Adipocyte (in vitro differentiated cells): Measurements from ENCODE around the gene RUFY1.
"Not testable (repeated sequence)": the region's sequence is repeated elsewhere in the genome, so short reads cannot be mapped to it uniquely, and the experiment has no call there.

Experiments used
- DNase-seq: peaks from one replicate; pipeline ENCODE4 v3.0.0-alpha.2; 2015; ENCODE audit warnings: low read depth
- H3K27me3 ChIP-seq: replicated peaks from 2 replicates; pipeline ENCODE4 v1.7.0; 2013; ENCODE audit warnings: mild to moderate bottlenecking, low read length, moderate library complexity; ENCODE audit not compliant: control insufficient read depth, insufficient read depth
- H3K36me3 ChIP-seq: 2 replicates; pipeline ENCODE4 v1.7.0; 2013; ENCODE audit warnings: low read length, mild to moderate bottlenecking, moderate library complexity; ENCODE audit not compliant: control insufficient read depth, insufficient read depth, severe bottlenecking
- H3K4me1 ChIP-seq: 2 replicates; pipeline ENCODE4 v1.7.0; 2013; ENCODE audit warnings: mild to moderate bottlenecking, low read length, moderate library complexity; ENCODE audit not compliant: control insufficient read depth, insufficient read depth
- H3K4me3 ChIP-seq: 2 replicates; pipeline ENCODE4 v1.7.0; 2013; ENCODE audit warnings: mild to moderate bottlenecking, low read length, moderate library complexity
- H3K9ac ChIP-seq: 2 replicates; pipeline ENCODE4 v1.7.0; 2013; ENCODE audit warnings: mild to moderate bottlenecking, low read length, moderate library complexity
- H3K9me3 ChIP-seq: 2 replicates; pipeline ENCODE4 v1.7.0; 2013; ENCODE audit warnings: mild to moderate bottlenecking, low read length, moderate library complexity; ENCODE audit not compliant: control insufficient read depth

The RUFY1 gene

GRCh38 chr5:179550511-179551342 lies at the start of gene RUFY1:
TSS of gene RUFY1 (plus strand) at chr5:179550554. CDS start at chr5:179550570, 16 bp downstream.
- no peaks in the 10 kb centered on the region for H3K36me3 ChIP-seq
- peak; percentile 89 for DNase-seq
- peak within 1 kb of the TSS; percentile 96 for H3K4me3 ChIP-seq
- no peaks in the 10 kb centered on the region for H3K9me3 ChIP-seq
- no peaks in the 10 kb centered on the region for H3K27me3 ChIP-seq
- H3K4me1 ChIP-seq, result peaks cover 25% of the 10 kb centered on the region
- H3K9ac ChIP-seq, result peak within 1 kb of the TSS; percentile 93

- H3K4me1 ChIP-seq, H3K4me3 ChIP-seq: not testable (repeated sequence)
Measured at GRCh38 chr5:179501997-179502396, 48.4 kb upstream of the RUFY1 start.

GRCh38 chr5:179502420-179502819 lies 47.9 kb upstream of the RUFY1 start:
- not testable (repeated sequence) for H3K4me1 ChIP-seq, H3K36me3 ChIP-seq, H3K9ac ChIP-seq, H3K27me3 ChIP-seq, DNase-seq, H3K9me3 ChIP-seq, H3K4me3 ChIP-seq

More at GRCh38 chr5:179501997-179502396, 48.4 kb upstream of the RUFY1 start:
- H3K9me3 ChIP-seq, DNase-seq, H3K27me3 ChIP-seq, H3K9ac ChIP-seq, H3K36me3 ChIP-seq: not testable (repeated sequence)

GRCh38 chr5:179504191-179504590 lies 46.2 kb upstream of the RUFY1 start:
- DNase-seq, result no peak
- no peaks in the 10 kb centered on the region for H3K36me3 ChIP-seq
- H3K4me1 ChIP-seq, result no peaks in the 10 kb centered on the region
- H3K9ac ChIP-seq, result no peak overlapping the region
- peaks cover 3% of the 10 kb centered on the region for H3K9me3 ChIP-seq
- peaks cover 1% of the 10 kb centered on the region for H3K27me3 ChIP-seq
- H3K4me3 ChIP-seq, result no peak overlapping the region

GRCh38 chr5:179504600-179505396 lies 45.6 kb upstream of the RUFY1 start:
- DNase-seq, result no peak
- peaks cover 6% of the 10 kb centered on the region for H3K27me3 ChIP-seq
- H3K36me3 ChIP-seq, result no peaks in the 10 kb centered on the region
- H3K4me3 ChIP-seq, result no peak overlapping the region
- peaks cover 3% of the 10 kb centered on the region for H3K9me3 ChIP-seq
- H3K4me1 ChIP-seq, result no peaks in the 10 kb centered on the region
- H3K9ac ChIP-seq, result no peak overlapping the region

- no peak overlapping the region for H3K4me3 ChIP-seq
- peaks cover 9% of the 10 kb centered on the region for H3K27me3 ChIP-seq
- DNase-seq, result no peak
- no peak overlapping the region for H3K9ac ChIP-seq
- no peaks in the 10 kb centered on the region for H3K36me3 ChIP-seq
- H3K4me1 ChIP-seq, result no peaks in the 10 kb centered on the region
- no peaks in the 10 kb centered on the region for H3K9me3 ChIP-seq
Measured at GRCh38 chr5:179505636-179506261, 44.6 kb upstream of the RUFY1 start.

GRCh38 chr5:179509239-179509638 lies 41.1 kb upstream of the RUFY1 start:
- no peak overlapping the region for H3K9ac ChIP-seq

GRCh38 chr5:179509845-179510244 lies 40.5 kb upstream of the RUFY1 start:
- no peaks in the 10 kb centered on the region for H3K4me1 ChIP-seq
- no peak for DNase-seq
- no peak overlapping the region for H3K4me3 ChIP-seq
- H3K9me3 ChIP-seq, result no peaks in the 10 kb centered on the region
- H3K27me3 ChIP-seq, result peaks cover 9% of the 10 kb centered on the region
- no peak overlapping the region for H3K9ac ChIP-seq
- H3K36me3 ChIP-seq, result no peaks in the 10 kb centered on the region

More at GRCh38 chr5:179509239-179509638, 41.1 kb upstream of the RUFY1 start:
- Histone ChIP-seq H3K4me3 (no peak overlapping the region), H3K36me3 (no peaks in the 10 kb centered on the region), H3K27me3 (peaks cover 9% of the 10 kb centered on the region), H3K4me1 (no peaks in the 10 kb centered on the region), H3K9me3 (no peaks in the 10 kb centered on the region)
- DNase-seq, result no peak

- Histone ChIP-seq H3K36me3 (no peaks in the 10 kb centered on the region), H3K4me1 (no peaks in the 10 kb centered on the region), H3K9me3 (no peaks in the 10 kb centered on the region), H3K9ac (no peak overlapping the region), H3K4me3 (no peak overlapping the region), H3K27me3 (peaks cover 20% of the 10 kb centered on the region)
- DNase-seq, result no peak
Measured at GRCh38 chr5:179512452-179513000, 37.8 kb upstream of the RUFY1 start.

GRCh38 chr5:179515501-179515900 lies 34.9 kb upstream of the RUFY1 start:
- H3K4me1 ChIP-seq, DNase-seq, H3K4me3 ChIP-seq, H3K36me3 ChIP-seq, H3K9ac ChIP-seq, H3K9me3 ChIP-seq: not testable (repeated sequence)
- peaks cover 11% of the 10 kb centered on the region for H3K27me3 ChIP-seq

GRCh38 chr5:179516221-179516620 lies 34.1 kb upstream of the RUFY1 start:
- H3K4me1 ChIP-seq, result no peaks in the 10 kb centered on the region
- no peaks in the 10 kb centered on the region for H3K9me3 ChIP-seq
- H3K9ac ChIP-seq, result no peak overlapping the region
- no peak overlapping the region for H3K4me3 ChIP-seq
- H3K27me3 ChIP-seq, result peaks cover 11% of the 10 kb centered on the region
- DNase-seq, result no peak
- no peaks in the 10 kb centered on the region for H3K36me3 ChIP-seq
